Tibial artery (tissue), 4 donors: Measurements from ENCODE around the gene NOXO1.
A peak's percentile ranks its signal among the peaks of the same experiment; 100 is the strongest.

Source experiments
- DNase-seq, 2 donors: peaks; one replicate each; pipeline ENCODE4 v3.0.0-alpha.2; 2019
- H3K27ac ChIP-seq, 2 donors: fragments of 200-600 bp; sonication (generic) in 1 of 2; 1 replicate in 1 of 2; 2 replicates in 1 of 2; pipeline ENCODE4 v1.5.1; 2018 to 2019; ENCODE audit warnings: mild to moderate bottlenecking in 1 of 2
- H3K27me3 ChIP-seq, 2 donors: fragments of 200-600 bp; sonication (generic) in 1 of 2; one replicate each; pipeline versions ENCODE4 v1.5.1 to v1.6.0; 2016 to 2019
- H3K36me3 ChIP-seq, 3 donors: fragments of 200-600 bp; sonication (generic) in 2 of 3; one replicate each; pipeline ENCODE4 v1.5.1; 2016 to 2019; ENCODE audit warnings: mild to moderate bottlenecking in 2 of 3
- H3K4me1 ChIP-seq, 4 donors: fragments of 200-600 bp; sonication (generic) in 2 of 4; 1 replicate in 3 of 4; 2 replicates in 1 of 4; pipeline ENCODE4 v1.5.1; 2016 to 2019
- H3K4me3 ChIP-seq, 2 donors: fragments of 200-600 bp; sonication (generic) in 1 of 2; 1 replicate in 1 of 2; 2 replicates in 1 of 2; pipeline ENCODE4 v1.5.1; 2018 to 2019; ENCODE audit warnings: mild to moderate bottlenecking in 2 of 2
- H3K9me3 ChIP-seq, 3 donors: fragments of 200-600 bp; sonication (generic) in 1 of 3; one replicate each; pipeline ENCODE4 v1.5.1; 2016 to 2019
- CTCF ChIP-seq, 2 experiments: fragments of 200-600 bp in 1 of 2; fragments of 450-650 bp in 1 of 2; IDR thresholded peaks; one replicate each; pipeline ENCODE4 v1.5.1; 2017 to 2019; ENCODE audit warnings: antibody characterized with exemption in 2 of 2, mild to moderate bottlenecking in 1 of 2, moderate library complexity in 1 of 2
- intact Hi-C: fragments of 100-400 bp; cut with DNase I; formaldehyde crosslinking; loops from one replicate; pipeline ENCODE4 v1.15.0; 2023; ENCODE audit warnings: low total_unique reads

Gene NOXO1

DNA sequence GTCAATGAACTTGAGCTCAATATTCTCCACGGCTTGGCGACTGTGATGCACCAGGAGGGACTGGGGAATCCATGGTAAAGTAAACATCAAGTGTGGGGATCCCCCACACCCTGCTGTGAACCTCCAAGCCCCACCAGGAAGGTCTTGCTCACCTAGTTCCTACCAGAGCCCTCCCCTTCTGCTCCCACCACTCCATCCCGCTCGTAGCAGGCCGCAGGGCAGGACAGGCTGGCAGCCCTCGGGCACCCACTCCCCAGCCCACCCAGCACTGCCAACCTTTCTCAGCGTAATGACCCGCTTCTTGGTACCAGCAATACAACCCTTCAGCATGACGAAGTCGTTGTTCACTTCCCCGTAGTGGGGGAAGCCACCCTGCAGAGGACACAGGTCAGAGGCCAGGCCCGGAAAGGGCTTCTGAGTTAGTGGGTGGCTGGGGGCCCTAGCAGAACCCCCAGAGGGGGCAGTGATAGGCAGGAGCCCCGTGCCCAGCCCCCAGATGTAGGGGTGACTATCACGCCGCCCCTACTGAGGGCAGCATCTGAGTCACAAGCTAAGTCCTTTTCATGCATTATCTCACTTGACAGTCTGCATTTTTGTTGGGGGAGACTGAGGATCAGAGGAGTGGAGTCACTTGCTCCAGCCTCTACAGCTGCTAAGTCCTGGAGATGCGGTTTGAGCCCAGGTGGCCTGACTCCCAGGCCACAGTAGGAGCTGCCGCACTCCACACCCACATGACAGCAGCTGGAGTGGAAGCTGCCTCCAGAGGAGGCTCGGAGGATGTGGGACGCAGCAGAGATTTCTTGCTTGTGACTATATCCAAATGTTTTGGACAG lies 35.5 kb downstream of the NOXO1 start:
- TF ChIP-seq CTCF (IDR thresholded peaks at IDR 0.05) = no peak
- no peaks in the 10 kb centered on the region for H3K9me3 ChIP-seq
- H3K4me3 ChIP-seq = no peak overlapping the region
- peaks cover 4 to 6% (median 5%) of the 10 kb centered on the region in 3 donors for H3K36me3 ChIP-seq
- peaks cover 6 to 25% (median 16%) of the 10 kb centered on the region in 4 donors for H3K4me1 ChIP-seq
- H3K27me3 ChIP-seq = no peaks in the 10 kb centered on the region
- H3K27ac ChIP-seq = no peak overlapping the region
- intact Hi-C loops = no loop called here
- peak in 1 of 2 donors; percentile 63 for DNase-seq

- no peak for TF ChIP-seq CTCF (IDR thresholded peaks at IDR 0.05)
- no peak for DNase-seq
- H3K9me3 ChIP-seq = no peaks in the 10 kb centered on the region
- no peak overlapping the region for H3K4me3 ChIP-seq
- peaks cover 11 to 17% (median 16%) of the 10 kb centered on the region in 3 donors for H3K36me3 ChIP-seq
- intact Hi-C loops = no loop called here
- H3K4me1 ChIP-seq = peaks cover 6 to 21% (median 14%) of the 10 kb centered on the region in 4 donors
- H3K27me3 ChIP-seq = no peaks in the 10 kb centered on the region
- H3K27ac ChIP-seq = no peak overlapping the region
These were observed 36.6 kb downstream of the NOXO1 start for GRCh38 chr16:1944612-1945199.

- H3K27me3 ChIP-seq = no peaks in the 10 kb centered on the region
- peak within 1 kb of the TSS; percentile 85 to 88 for H3K27ac ChIP-seq
- H3K4me3 ChIP-seq = peak within 1 kb of the TSS; percentile 82 to 92
- intact Hi-C loops = no loop called here
- peaks cover 6 to 21% (median 14%) of the 10 kb centered on the region in 4 donors for H3K4me1 ChIP-seq
- no peak for TF ChIP-seq CTCF (IDR thresholded peaks at IDR 0.05)
- no peaks in the 10 kb centered on the region for H3K9me3 ChIP-seq
- H3K36me3 ChIP-seq = peaks cover 27 to 33% (median 32%) of the 10 kb centered on the region in 3 donors
- DNase-seq = peak; percentile 100
These were observed 38.2 kb downstream of the NOXO1 start, which contains the start of gene MSRB1 for GRCh38 chr16:1942810-1943726. Gene MSRB1, minus strand, starts transcription at chr16:1943199. Its CDS starts 43 bp downstream, at chr16:1943156.

GRCh38 chr16:1942047-1942809 lies 39.0 kb downstream of the NOXO1 start:
- Histone ChIP-seq H3K4me1 (peaks cover 6 to 21% (median 14%) of the 10 kb centered on the region in 4 donors), H3K36me3 (peaks cover 36 to 42% (median 40%) of the 10 kb centered on the region in 3 donors), H3K27me3 (no peaks in the 10 kb centered on the region), H3K9me3 (no peaks in the 10 kb centered on the region), H3K27ac (peak overlapping the region; percentile 85 to 88), H3K4me3 (peak overlapping the region; percentile 82 to 92)
- intact Hi-C loops = no loop called here
- DNase-seq = peak in 1 of 2 donors; percentile 86
- TF ChIP-seq CTCF (IDR thresholded peaks at IDR 0.05) = no peak
